Measurements from ENCODE around the gene USP17L10.
"Not testable (repeated sequence)": the region's sequence is repeated elsewhere in the genome, so short reads cannot be mapped to it uniquely, and the experiment has no call there.

USP17L10 gene

DNA sequence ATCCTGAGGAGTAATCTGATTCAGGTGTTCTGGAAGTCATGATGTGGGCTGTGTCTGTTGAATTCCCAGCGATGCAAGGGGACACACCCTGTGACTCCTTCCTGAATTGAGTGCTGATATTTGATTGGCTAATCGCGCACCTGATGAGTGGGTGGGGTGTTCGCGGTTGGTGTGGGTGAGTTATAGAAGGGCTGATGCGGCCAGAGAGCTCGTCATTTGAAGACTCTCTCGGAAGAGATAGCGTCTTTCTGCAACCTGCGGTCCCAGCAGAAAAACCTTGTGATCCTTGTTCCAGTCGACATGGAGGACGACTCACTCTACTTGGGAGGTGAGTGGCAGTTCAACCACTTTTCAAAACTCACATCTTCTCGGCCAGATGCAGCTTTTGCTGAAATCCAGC lies at the start of gene USP17L10:
TSS of gene USP17L10 (plus strand) at position 301 of the 400 bp plus-strand sequence. CDS start at position 301, 0 bp downstream.
- not testable (repeated sequence) for DNase-seq (ENCODE audit: low read depth in 3 of 3, low spot score in 1 of 3)

GRCh38 chr4:9165990-9166389 lies 44.5 kb upstream of the USP17L10 start:
- not testable (repeated sequence) for DNase-seq (ENCODE audit: low read depth in 3 of 3, low spot score in 1 of 3)

DNA sequence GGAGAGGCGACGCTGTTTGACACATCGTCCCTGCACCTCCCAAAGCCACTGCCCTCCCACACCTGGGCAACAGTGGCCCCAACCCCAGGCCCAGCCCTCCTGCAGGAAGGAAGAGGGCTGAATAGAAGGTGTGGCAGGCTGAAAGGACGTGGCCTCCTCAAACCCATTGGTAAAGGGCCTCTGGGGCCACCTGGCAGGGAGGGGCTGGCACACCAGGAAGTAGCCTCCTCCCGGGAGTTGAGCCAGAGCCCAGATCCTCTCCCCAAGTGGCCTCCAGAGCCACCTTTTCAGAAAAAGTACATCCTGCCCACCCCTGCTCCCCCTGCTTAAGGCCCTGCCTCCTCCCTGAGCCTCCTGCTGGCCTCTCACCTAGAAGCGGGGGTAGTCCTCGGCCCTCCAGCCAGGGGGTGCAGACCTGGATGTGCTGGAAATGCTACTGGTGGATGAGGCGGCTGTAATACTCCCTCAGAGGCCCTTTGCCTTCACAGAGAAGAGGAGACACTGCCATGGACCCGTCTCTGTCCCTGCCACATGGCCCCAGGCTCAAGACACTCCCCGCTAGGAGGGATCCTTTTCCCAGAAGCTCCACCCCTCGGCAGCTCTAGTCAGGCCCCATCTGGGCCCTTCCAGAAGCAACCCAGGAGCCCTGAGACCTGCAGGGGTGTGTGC lies 40.5 kb upstream of the USP17L10 start, which contains the start of gene FAM90A26:
TSS of gene FAM90A26 (plus strand) at position 619 of the 669 bp plus-strand sequence. CDS start 2,764 bp downstream, outside the sequence.
- DNase-seq (ENCODE audit: low read depth in 3 of 3, low spot score in 1 of 3): not testable (repeated sequence)

- DNase-seq (ENCODE audit: low read depth in 3 of 3, low spot score in 1 of 3): not testable (repeated sequence)
Observed at GRCh38 chr4:9214701-9215100, 4.2 kb downstream of the USP17L10 start.

- not testable (repeated sequence) for DNase-seq (ENCODE audit: low read depth in 3 of 3, low spot score in 1 of 3)
Observed at GRCh38 chr4:9215105-9215504, 4.6 kb downstream of the USP17L10 start, which contains the start of gene USP17L11. TSS of gene USP17L11 (plus strand) at chr4:9215405. CDS start at chr4:9215405, 0 bp downstream.

DNA sequence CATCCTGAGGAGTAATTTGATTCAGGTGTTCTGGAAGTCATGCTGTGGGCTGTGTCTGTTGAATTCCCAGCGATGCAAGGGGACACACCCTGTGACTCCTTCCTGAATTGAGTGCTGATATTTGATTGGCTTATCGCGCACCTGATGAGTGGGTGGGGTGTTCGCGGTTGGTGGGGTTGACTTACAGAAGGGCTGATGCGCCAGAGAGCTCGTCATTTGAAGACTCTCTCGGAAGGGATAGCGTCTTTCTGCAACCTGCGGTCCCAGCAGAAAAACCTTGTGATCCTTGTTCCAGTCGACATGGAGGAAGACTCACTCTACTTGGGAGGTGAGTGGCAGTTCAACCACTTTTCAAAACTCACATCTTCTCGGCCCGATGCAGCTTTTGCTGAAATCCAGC lies 9.4 kb downstream of the USP17L10 start, which contains the start of gene USP17L12:
TSS of gene USP17L12 (plus strand) at position 301 of the 400 bp plus-strand sequence. CDS start at position 301, 0 bp downstream.
- not testable (repeated sequence) for DNase-seq (ENCODE audit: low read depth in 3 of 3, low spot score in 1 of 3)

- not testable (repeated sequence) for DNase-seq (ENCODE audit: low read depth in 3 of 3, low spot score in 1 of 3)
Observed at GRCh38 chr4:9224596-9224995, 14.1 kb downstream of the USP17L10 start, which contains the start of gene USP17L13. TSS of gene USP17L13 (plus strand) at chr4:9224896. CDS start at chr4:9224896, 0 bp downstream.

GRCh38 chr4:9230249-9230648 lies 19.8 kb downstream of the USP17L10 start:
- DNase-seq (ENCODE audit: low read depth in 3 of 3, low spot score in 1 of 3): not testable (repeated sequence)

GRCh38 chr4:9234085-9234484 lies 23.6 kb downstream of the USP17L10 start, which contains the start of gene USP17L15:
TSS of gene USP17L15 (plus strand) at chr4:9234385. CDS start at chr4:9234385, 0 bp downstream.
- DNase-seq (ENCODE audit: low read depth in 3 of 3, low spot score in 1 of 3): not testable (repeated sequence)

GRCh38 chr4:9238461-9238860 lies 28.0 kb downstream of the USP17L10 start:
- DNase-seq (ENCODE audit: low read depth in 3 of 3, low spot score in 1 of 3): not testable (repeated sequence)

- not testable (repeated sequence) for DNase-seq (ENCODE audit: low read depth in 3 of 3, low spot score in 1 of 3)
Observed at GRCh38 chr4:9243579-9243978, 33.1 kb downstream of the USP17L10 start, which contains the start of gene USP17L17. TSS of gene USP17L17 (plus strand) at chr4:9243879. CDS start at chr4:9243879, 0 bp downstream.

GRCh38 chr4:9247953-9248680 lies 37.7 kb downstream of the USP17L10 start, which contains the start of gene USP17L18:
TSS of gene USP17L18 (plus strand) at chr4:9248630. CDS start at chr4:9248630, 0 bp downstream.
- DNase-seq (ENCODE audit: low read depth in 3 of 3, low spot score in 1 of 3): not testable (repeated sequence)

DNA sequence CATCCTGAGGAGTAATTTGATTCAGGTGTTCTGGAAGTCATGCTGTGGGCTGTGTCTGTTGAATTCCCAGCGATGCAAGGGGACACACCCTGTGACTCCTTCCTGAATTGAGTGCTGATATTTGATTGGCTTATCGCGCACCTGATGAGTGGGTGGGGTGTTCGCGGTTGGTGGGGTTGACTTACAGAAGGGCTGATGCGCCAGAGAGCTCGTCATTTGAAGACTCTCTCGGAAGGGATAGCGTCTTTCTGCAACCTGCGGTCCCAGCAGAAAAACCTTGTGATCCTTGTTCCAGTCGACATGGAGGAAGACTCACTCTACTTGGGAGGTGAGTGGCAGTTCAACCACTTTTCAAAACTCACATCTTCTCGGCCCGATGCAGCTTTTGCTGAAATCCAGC lies 42.6 kb downstream of the USP17L10 start, which contains the start of gene USP17L19:
TSS of gene USP17L19 (plus strand) at position 301 of the 400 bp plus-strand sequence. CDS start at position 301, 0 bp downstream.
- DNase-seq (ENCODE audit: low read depth in 3 of 3, low spot score in 1 of 3): not testable (repeated sequence)

DNA sequence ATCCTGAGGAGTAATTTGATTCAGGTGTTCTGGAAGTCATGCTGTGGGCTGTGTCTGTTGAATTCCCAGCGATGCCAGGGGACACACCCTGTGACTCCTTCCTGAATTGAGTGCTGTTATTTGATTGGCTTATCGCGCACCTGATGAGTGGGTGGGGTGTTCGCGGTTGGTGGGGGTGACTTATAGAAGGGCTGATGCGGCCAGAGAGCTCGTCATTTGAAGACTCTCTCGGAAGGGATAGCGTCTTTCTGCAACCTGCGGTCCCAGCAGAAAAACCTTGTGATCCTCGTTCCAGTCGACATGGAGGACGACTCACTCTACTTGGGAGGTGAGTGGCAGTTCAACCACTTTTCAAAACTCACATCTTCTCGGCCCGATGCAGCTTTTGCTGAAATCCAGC lies 47.4 kb downstream of the USP17L10 start, which contains the start of gene USP17L20:
TSS of gene USP17L20 (plus strand) at position 301 of the 400 bp plus-strand sequence. CDS start at position 301, 0 bp downstream.
- DNase-seq (ENCODE audit: low read depth in 3 of 3, low spot score in 1 of 3): not testable (repeated sequence)
